Measurements from ENCODE around the gene DMXL1. TPM values are rescaled to one million over a fixed set of nuclear protein-coding genes. Genes with fewer than 3 reads are reported as not detected.

DMXL1 gene
- total RNA-seq, 2 experiments from 2014 or later: 23.5 to 31.1 TPM

GRCh38 chr5:119250946-119251901 is 180.3 kb downstream of the DMXL1 start:
- Mint-ChIP-seq H3K27ac (peak overlapping the region; percentile 25), H3K4me3 (no peak overlapping the region), H3K9me3 (ENCODE audit: low read depth) (peaks cover 22% of the 10 kb centered on the region), H3K27me3 (no peaks in the 10 kb centered on the region), H3K36me3 (ENCODE audit: low read depth) (peaks cover 18% of the 10 kb centered on the region), H3K4me1 (peaks cover 12% of the 10 kb centered on the region)
- ChIA-PET POLR2A (interaction anchor here (0.6 to 1.0 kb wide), 4 partner anchors 17 to 138 kb away, joined by 3 to 4 read pairs (median 3); no protein-coding TSS in a partner anchor), CTCF (interaction anchor here (0.5 to 1.3 kb wide), 9 partner anchors 12 to 304 kb away, joined by 3 to 4 read pairs (median 3); no protein-coding TSS in a partner anchor)
- DNase-seq (no peak), ATAC-seq (peak; percentile 61)
- intact Hi-C loops (cut with DNase I, micrococcal nuclease): no loop called here

DNA sequence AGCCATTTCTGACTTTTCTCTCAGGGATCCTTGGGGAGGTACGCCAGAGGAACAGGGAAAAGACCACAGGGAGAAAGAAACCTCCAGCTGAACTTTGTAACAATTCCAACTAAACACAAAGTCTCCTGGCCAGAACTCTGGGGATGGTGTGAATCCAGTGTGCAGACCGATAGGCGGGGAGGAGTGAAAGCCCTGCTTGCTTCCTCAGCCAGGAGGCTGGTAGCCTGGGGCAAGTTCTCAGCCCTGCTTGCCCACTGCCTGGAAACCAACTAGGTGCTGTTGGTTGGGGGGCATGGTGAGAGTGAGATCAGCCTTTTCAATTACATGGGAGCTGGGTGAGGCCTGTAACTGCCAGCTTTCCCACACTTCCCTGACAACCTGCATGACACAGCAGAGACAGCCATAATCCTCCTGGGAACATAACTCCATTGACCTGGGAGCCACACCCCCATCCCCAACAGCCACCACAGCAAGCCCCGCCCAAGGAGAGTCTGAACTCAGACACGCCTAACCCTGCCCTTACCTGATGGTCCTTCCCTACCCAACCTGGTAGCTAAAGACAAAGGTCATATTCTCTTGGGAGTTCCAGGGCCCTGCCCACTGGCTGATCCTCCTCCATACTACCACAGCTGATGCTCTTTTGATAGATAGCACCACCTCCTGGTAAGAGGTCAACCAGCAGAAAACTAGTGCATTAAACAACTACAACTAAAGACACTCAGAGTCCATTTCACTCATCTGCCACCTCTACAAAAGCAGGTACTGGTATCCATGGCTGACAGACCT is 184.9 kb downstream of the DMXL1 start:
- DNase-seq (peak; percentile 22), ATAC-seq (peak; percentile 56)
- POLR2A ChIA-PET: no interaction called here
- no peaks in the 10 kb centered on the region for H3K27me3 Mint-ChIP-seq
- intact Hi-C loops (cut with DNase I, micrococcal nuclease): loop anchor here (1.0 kb wide), 1 partner anchor 267 kb away; the partner anchor contains the start of gene DTWD2 (in 2 of the 2)
- CTCF ChIA-PET: interaction anchor here (0.7 to 2.4 kb wide), 8 partner anchors 12 to 273 kb away, joined by 3 to 12 read pairs (median 4); partner anchors contain the start of gene DTWD2
- H3K27ac Mint-ChIP-seq: no peak overlapping the region
- peaks cover 26% of the 10 kb centered on the region for H3K36me3 Mint-ChIP-seq (ENCODE audit: low read depth)
- peaks cover 47% of the 10 kb centered on the region for H3K9me3 Mint-ChIP-seq (ENCODE audit: low read depth)
- H3K4me3 Mint-ChIP-seq: no peak overlapping the region
- H3K4me1 Mint-ChIP-seq: peaks cover 12% of the 10 kb centered on the region

DNA sequence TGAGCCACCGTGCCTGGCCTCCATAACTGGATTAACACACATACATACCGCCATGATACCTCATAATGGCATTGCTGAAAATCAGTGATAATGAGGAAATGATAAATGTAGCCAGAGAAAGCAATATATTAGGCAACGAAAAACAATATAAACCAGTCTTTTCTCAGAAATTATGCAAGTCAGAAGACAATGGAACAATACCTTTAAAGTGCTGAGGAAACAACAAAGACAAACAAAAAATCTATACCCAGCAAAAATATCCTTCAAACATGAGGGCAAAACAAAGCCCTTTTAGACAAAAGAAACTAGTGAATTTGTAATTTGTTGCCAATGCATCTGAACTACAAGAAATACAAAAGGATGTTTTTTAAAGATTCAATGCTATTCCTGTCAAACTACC is 186.7 kb downstream of the DMXL1 start:
- intact Hi-C loops (cut with DNase I, micrococcal nuclease): no loop called here
- Mint-ChIP-seq H3K27ac (no peak overlapping the region), H3K36me3 (ENCODE audit: low read depth) (peaks cover 22% of the 10 kb centered on the region), H3K4me3 (no peak overlapping the region), H3K27me3 (no peaks in the 10 kb centered on the region), H3K4me1 (peaks cover 2% of the 10 kb centered on the region), H3K9me3 (ENCODE audit: low read depth) (peaks cover 51% of the 10 kb centered on the region)
- DNase-seq: no peak
- ChIA-PET POLR2A (no interaction called here), CTCF (interaction anchor here (0.6 to 2.4 kb wide), 4 partner anchors 10 to 155 kb away, joined by 3 to 12 read pairs (median 10); no protein-coding TSS in a partner anchor)
- ATAC-seq: no peak

DNA sequence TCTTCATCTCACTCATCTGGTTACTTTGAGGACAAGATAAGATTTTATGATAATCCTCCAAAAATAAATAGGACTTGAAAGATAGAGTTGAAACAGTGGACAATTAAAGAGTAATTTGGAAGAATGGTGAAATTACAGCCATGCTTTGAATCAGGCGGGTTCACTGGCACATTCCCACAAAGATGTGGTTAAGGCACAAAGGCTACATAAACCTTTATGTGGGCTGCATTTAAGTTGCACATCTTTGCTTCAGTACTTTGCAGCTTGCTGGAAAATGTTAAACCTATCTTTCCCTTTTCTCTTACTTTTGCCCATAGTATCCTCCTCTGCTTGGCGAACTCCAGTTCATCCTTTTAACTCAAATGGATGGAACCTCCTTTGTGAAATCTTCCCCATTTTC is 192.8 kb downstream of the DMXL1 start:
- CTCF ChIA-PET: interaction anchor here (0.8 to 1.3 kb wide), 5 partner anchors 9 to 181 kb away, joined by 3 to 4 read pairs (median 3); no protein-coding TSS in a partner anchor
- no peak overlapping the region for H3K27ac Mint-ChIP-seq
- H3K36me3 Mint-ChIP-seq (ENCODE audit: low read depth): peaks cover 6% of the 10 kb centered on the region
- ATAC-seq (no peak), DNase-seq (no peak)
- no peaks in the 10 kb centered on the region for H3K27me3 Mint-ChIP-seq
- peaks cover 26% of the 10 kb centered on the region for H3K9me3 Mint-ChIP-seq (ENCODE audit: low read depth)
- H3K4me1 Mint-ChIP-seq: peaks cover 41% of the 10 kb centered on the region
- POLR2A ChIA-PET: no interaction called here
- intact Hi-C loops (cut with DNase I, micrococcal nuclease): no loop called here
- no peak overlapping the region for H3K4me3 Mint-ChIP-seq

DNA sequence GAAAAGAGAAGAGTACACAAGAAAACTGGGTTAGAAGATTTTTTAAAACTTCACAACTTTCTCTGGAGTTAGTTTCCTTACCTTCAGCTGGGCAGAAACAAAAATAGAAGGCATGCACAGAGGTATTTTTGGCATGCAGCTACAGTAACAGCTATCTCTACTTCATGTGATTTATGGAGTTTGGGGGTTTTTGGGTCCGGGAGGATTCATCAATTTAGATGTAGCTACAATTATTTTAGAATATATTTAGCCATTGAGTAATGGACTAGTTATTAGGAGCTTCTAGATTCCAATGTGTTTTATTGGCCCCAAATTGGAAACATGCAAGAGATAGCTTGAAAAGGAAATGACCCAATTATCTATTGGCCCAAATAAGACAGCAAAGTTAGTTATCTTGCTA is 193.3 kb downstream of the DMXL1 start:
- ChIA-PET POLR2A (no interaction called here), CTCF (interaction anchor here (0.8 to 1.3 kb wide), 5 partner anchors 9 to 182 kb away, joined by 3 to 4 read pairs (median 3); no protein-coding TSS in a partner anchor)
- Mint-ChIP-seq H3K4me3 (no peak overlapping the region), H3K27me3 (no peaks in the 10 kb centered on the region), H3K4me1 (peaks cover 41% of the 10 kb centered on the region), H3K27ac (no peak overlapping the region), H3K36me3 (ENCODE audit: low read depth) (peaks cover 6% of the 10 kb centered on the region), H3K9me3 (ENCODE audit: low read depth) (peaks cover 24% of the 10 kb centered on the region)
- DNase-seq (no peak), ATAC-seq (no peak)
- intact Hi-C loops (cut with DNase I, micrococcal nuclease): no loop called here

DNA sequence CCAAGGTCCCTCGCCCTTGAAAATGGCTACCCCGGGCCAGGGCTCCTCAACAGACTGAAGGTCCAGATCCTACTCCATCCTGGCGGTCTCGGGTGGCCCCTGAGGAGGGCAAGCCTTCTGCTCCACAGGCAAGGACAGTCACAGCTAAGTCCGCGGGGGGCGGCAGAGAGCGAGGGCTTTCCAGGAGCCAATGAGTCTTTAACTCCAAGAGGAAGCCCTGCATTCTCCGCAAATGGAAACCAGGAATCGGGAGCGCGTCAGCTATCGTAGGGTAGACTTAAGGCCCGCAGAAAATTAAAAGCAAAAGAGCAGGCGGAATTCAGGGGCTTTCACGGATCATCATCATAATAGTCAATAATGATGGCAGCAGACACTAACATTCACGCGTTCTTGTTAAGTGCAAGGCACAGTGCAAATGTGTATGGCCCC is 197.1 kb downstream of the DMXL1 start:
- peak; percentile 75 for ATAC-seq
- H3K4me1 Mint-ChIP-seq: peaks cover 63% of the 10 kb centered on the region
- H3K4me3 Mint-ChIP-seq: peak overlapping the region; percentile 96
- CTCF ChIA-PET: interaction anchor here (0.6 to 3.0 kb wide), 32 partner anchors 9 to 279 kb away, joined by 3 to 19 read pairs (median 4); partner anchors contain the start of genes DMXL1 and DTWD2
- H3K27ac Mint-ChIP-seq: peak overlapping the region; percentile 96
- POLR2A ChIA-PET: interaction anchor here (0.6 to 1.5 kb wide), 11 partner anchors 17 to 197 kb away, joined by 3 to 7 read pairs (median 4); partner anchors contain the start of gene DMXL1
- DNase-seq: peak; percentile 93
- H3K27me3 Mint-ChIP-seq: no peaks in the 10 kb centered on the region
- intact Hi-C loops (cut with DNase I, micrococcal nuclease): loop anchor here (1.0 to 2.0 kb wide), 13 partner anchors 19 to 280 kb away; partner anchors contain the start of genes DTWD2 (in 2 of the 2), DMXL1 (in 1 of the 2), HSD17B4 (in 1 of the 2) and TNFAIP8 (in 1 of the 2)
- H3K36me3 Mint-ChIP-seq (ENCODE audit: low read depth): peaks cover 29% of the 10 kb centered on the region
- peaks cover 7% of the 10 kb centered on the region for H3K9me3 Mint-ChIP-seq (ENCODE audit: low read depth)

DNA sequence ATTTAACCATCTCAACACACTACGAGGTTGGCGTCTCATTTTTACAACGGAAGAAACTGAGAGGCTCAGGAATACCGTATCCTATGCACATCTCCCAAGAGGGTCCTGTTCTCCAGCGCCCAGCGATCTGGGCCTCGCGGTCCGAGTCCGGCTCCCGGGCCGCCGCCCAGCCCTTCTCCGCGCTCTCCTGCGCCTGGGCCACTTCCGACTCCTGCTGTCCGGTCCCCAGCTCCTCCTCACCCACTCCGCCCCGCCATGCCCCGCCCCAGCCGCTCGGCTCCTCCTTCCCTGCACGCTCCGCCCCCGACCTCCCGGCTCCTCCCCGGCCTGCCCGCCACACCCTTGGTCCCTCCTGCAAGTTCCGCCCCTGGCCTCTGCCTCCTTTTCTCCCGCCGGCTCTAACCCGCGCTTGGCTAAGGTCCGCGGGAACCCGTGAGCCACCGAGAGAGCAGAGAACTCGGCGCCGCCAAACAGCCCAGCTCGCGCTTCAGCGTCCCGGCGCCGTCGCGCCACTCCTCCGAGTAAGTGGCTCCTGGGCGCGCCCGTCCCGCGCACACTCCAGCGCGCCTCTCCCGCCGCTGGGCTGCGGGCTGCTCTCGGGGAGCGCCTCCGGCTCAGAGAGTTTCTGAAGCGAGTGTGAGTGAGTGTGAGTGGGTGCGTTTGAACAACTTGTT is 197.6 kb downstream of the DMXL1 start:
- ChIA-PET CTCF (interaction anchor here (0.6 to 3.0 kb wide), 28 partner anchors 10 to 280 kb away, joined by 3 to 19 read pairs (median 4); partner anchors contain the start of gene DTWD2), POLR2A (interaction anchor here (0.6 to 1.5 kb wide), 11 partner anchors 17 to 198 kb away, joined by 3 to 7 read pairs (median 4); partner anchors contain the start of gene DMXL1)
- intact Hi-C loops (cut with DNase I, micrococcal nuclease): loop anchor here (1.0 to 2.0 kb wide), 13 partner anchors 19 to 280 kb away; partner anchors contain the start of genes DTWD2 (in 2 of the 2), DMXL1 (in 1 of the 2), HSD17B4 (in 1 of the 2) and TNFAIP8 (in 1 of the 2)
- ATAC-seq: peak; percentile 90
- Mint-ChIP-seq H3K4me3 (peak overlapping the region; percentile 96), H3K9me3 (ENCODE audit: low read depth) (peaks cover 3% of the 10 kb centered on the region), H3K4me1 (peaks cover 65% of the 10 kb centered on the region), H3K27me3 (no peaks in the 10 kb centered on the region), H3K27ac (peak overlapping the region; percentile 96), H3K36me3 (ENCODE audit: low read depth) (peaks cover 29% of the 10 kb centered on the region)
- peak; percentile 99 for DNase-seq

DNA sequence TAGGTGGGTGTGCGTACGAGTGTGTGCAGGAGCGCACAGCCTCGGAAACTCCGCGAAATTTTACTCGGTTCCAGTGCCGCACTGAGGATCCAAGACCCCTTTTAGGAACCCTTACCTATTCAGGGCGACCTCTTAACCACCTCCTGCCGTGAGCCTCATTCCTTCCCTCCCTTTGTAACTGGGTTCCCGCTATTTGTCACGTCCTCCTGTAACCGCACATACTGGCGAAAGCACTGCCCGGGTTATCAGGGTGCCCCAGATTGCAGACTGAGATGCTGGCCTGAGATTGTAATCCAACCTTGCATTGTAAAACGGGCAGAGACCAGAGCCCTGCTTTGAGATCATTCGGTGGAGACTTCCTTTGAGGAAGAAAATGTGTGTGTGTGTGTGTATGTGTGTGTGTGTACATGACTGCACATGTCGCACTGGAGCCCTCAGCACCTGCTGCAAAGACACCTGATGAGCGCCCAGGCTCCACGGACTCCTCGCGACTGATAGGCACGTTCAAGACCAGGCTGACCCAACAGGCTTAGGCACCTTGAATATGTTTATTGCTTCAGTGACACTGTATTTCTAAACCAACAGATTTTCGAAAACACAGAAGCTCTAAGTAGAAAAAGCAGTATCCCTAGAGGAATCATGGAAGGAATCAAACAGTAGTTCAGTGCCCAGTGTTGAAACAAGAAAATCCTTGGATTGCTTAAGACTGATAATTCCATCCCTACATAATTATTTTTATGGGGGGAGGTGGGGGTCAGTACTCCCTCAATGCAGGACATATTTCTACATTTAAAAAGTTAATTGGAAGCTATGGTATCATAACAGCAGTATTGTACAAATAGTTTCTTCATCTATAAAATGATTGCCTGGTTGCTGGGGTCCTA is 198.4 kb downstream of the DMXL1 start:
- Mint-ChIP-seq H3K9me3 (ENCODE audit: low read depth) (peaks cover 1% of the 10 kb centered on the region), H3K27me3 (no peaks in the 10 kb centered on the region), H3K4me3 (peak overlapping the region; percentile 96), H3K4me1 (peaks cover 64% of the 10 kb centered on the region), H3K27ac (peak overlapping the region; percentile 96), H3K36me3 (ENCODE audit: low read depth) (peaks cover 34% of the 10 kb centered on the region)
- ATAC-seq (peak; percentile 5), DNase-seq (peak; percentile 62)
- intact Hi-C loops (cut with DNase I, micrococcal nuclease): loop anchor here (2.0 kb wide), 5 partner anchors 29 to 247 kb away; partner anchors contain the start of gene TNFAIP8 (in 1 of the 2)
- ChIA-PET POLR2A (interaction anchor here (1.0 to 1.5 kb wide), 8 partner anchors 63 to 198 kb away, joined by 3 to 7 read pairs (median 4); partner anchors contain the start of gene DMXL1), CTCF (interaction anchor here (0.6 to 3.0 kb wide), 25 partner anchors 8 to 281 kb away, joined by 3 to 19 read pairs (median 5); partner anchors contain the start of gene DTWD2)

DNA sequence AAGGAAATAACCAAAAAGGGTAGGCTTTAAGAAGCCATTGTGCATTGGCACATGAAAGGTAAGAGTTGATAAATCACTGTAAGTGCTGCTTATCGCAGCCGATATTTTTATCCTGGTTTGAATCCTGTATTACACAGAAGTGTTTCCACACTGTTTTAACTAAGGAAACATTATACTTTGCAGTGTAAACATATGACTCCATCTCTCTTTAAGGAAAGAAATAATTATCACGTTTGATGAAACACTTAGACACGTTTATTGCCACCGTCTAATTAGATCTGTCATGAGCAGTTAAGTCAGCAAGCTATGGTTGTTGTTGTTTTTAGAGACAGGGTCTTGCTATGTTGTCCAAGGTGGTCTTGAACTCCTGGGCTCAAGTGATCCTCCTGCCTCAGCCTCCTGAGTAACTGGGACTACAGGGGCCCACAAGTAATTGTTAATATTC is 199.3 kb downstream of the DMXL1 start:
- H3K36me3 Mint-ChIP-seq (ENCODE audit: low read depth): peaks cover 34% of the 10 kb centered on the region
- ChIA-PET POLR2A (interaction anchor here (0.6 to 1.2 kb wide), 3 partner anchors 62 to 124 kb away, joined by 3 to 7 read pairs (median 3); no protein-coding TSS in a partner anchor), CTCF (interaction anchor here (0.6 to 2.0 kb wide), 10 partner anchors 8 to 281 kb away, joined by 3 to 7 read pairs (median 4); partner anchors contain the start of gene DTWD2)
- no peaks in the 10 kb centered on the region for H3K27me3 Mint-ChIP-seq
- H3K4me1 Mint-ChIP-seq: peaks cover 70% of the 10 kb centered on the region
- H3K4me3 Mint-ChIP-seq: peak overlapping the region; percentile 96
- H3K27ac Mint-ChIP-seq: peak overlapping the region; percentile 96
- intact Hi-C loops (cut with DNase I, micrococcal nuclease): loop anchor here in 1 of 2 experiments (5.0 kb wide), 1 partner anchor 72 kb away; no protein-coding TSS in a partner anchor
- ATAC-seq: no peak
- no peaks in the 10 kb centered on the region for H3K9me3 Mint-ChIP-seq (ENCODE audit: low read depth)
- DNase-seq: no peak
